ENCODE measurements around the gene ZC2HC1C.

Gene ZC2HC1C

GRCh38 chr14:75032939-75033338 lies 36.5 kb upstream of the ZC2HC1C start:
- no peak for TF ChIP-seq CTCF (IDR thresholded peaks at IDR 0.05; ENCODE audit: low read depth, low read length)
- H3K4me3 ChIP-seq (ENCODE audit: low read depth, low read length): no peak overlapping the region
- in situ Hi-C loops (cut with HindIII; ENCODE audit: low sequenced_read_pairs): no loop called here
- DNase-seq (ENCODE audit: low read depth, low spot score): no peak

DNA sequence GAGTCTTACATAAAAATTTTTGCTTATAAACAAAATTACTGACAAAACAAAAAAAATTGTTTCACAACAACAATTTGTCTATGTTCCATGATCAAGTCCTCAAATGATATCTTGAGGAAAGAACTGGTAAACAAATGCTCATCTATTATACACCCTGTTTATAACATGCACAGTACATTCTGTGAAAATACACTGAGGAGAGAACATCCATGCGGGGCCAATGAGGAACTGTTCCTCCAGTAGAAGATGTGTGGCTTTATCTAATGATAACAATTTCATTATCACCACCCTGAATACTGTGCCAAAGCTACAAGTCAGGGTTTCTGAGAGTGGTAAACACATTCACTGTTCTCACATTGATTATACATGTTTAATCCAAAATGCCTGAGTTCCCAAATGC lies 28.9 kb upstream of the ZC2HC1C start:
- TF ChIP-seq CTCF (IDR thresholded peaks at IDR 0.05; ENCODE audit: low read depth, low read length): no peak
- in situ Hi-C loops (cut with HindIII; ENCODE audit: low sequenced_read_pairs): no loop called here
- H3K4me3 ChIP-seq (ENCODE audit: low read depth, low read length): no peak overlapping the region
- no peak for DNase-seq (ENCODE audit: low read depth, low spot score)

- TF ChIP-seq CTCF (IDR thresholded peaks at IDR 0.05; ENCODE audit: low read depth, low read length): no peak
- no peak overlapping the region for H3K4me3 ChIP-seq (ENCODE audit: low read depth, low read length)
- no peak for DNase-seq (ENCODE audit: low read depth, low spot score)
- in situ Hi-C loops (cut with HindIII; ENCODE audit: low sequenced_read_pairs): no loop called here
These were observed 28.5 kb upstream of the ZC2HC1C start for GRCh38 chr14:75040959-75041358.

- no peak overlapping the region for H3K4me3 ChIP-seq (ENCODE audit: low read depth, low read length)
- no peak for TF ChIP-seq CTCF (IDR thresholded peaks at IDR 0.05; ENCODE audit: low read depth, low read length)
- DNase-seq (ENCODE audit: low read depth, low spot score): no peak
- in situ Hi-C loops (cut with HindIII; ENCODE audit: low sequenced_read_pairs): no loop called here
These were observed 27.8 kb upstream of the ZC2HC1C start for GRCh38 chr14:75041613-75042012.

DNA sequence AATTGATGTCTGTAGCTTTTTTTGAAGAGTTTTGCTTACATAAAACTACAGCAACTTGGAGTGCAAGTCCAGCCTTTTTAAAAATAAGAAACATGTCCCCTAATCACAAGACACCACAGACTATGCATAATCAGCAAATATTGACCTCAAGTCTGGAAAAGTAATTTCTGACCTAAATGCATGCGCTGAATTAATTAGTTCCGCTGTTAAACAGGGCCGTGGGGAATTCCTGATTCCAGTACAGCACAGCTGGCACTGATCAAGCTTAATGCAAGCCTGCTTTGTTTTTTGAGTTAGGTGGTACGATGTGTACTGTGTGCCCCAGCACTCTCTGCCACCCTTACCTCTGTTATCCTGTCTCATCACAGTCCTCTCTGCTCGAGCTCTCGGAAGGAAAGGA lies 27.4 kb upstream of the ZC2HC1C start:
- peak; percentile 45 for DNase-seq (ENCODE audit: low read depth, low spot score)
- no peak overlapping the region for H3K4me3 ChIP-seq (ENCODE audit: low read depth, low read length)
- no peak for TF ChIP-seq CTCF (IDR thresholded peaks at IDR 0.05; ENCODE audit: low read depth, low read length)
- in situ Hi-C loops (cut with HindIII; ENCODE audit: low sequenced_read_pairs): no loop called here

- in situ Hi-C loops (cut with HindIII; ENCODE audit: low sequenced_read_pairs): no loop called here
- no peak for TF ChIP-seq CTCF (IDR thresholded peaks at IDR 0.05; ENCODE audit: low read depth, low read length)
These were observed 25.1 kb upstream of the ZC2HC1C start for GRCh38 chr14:75044322-75044721.

GRCh38 chr14:75044752-75045151 lies 24.7 kb upstream of the ZC2HC1C start:
- in situ Hi-C loops (cut with HindIII; ENCODE audit: low sequenced_read_pairs): no loop called here
- no peak for TF ChIP-seq CTCF (IDR thresholded peaks at IDR 0.05; ENCODE audit: low read depth, low read length)
- H3K4me3 ChIP-seq (ENCODE audit: low read depth, low read length): no peak overlapping the region
- DNase-seq (ENCODE audit: low read depth, low spot score): no peak

More at GRCh38 chr14:75044322-75044721, 25.1 kb upstream of the ZC2HC1C start:
- no peak overlapping the region for H3K4me3 ChIP-seq (ENCODE audit: low read depth, low read length)
- peak; percentile 79 for DNase-seq (ENCODE audit: low read depth, low spot score)

Measured in astrocyte of the spinal cord (primary cell).